GM18508 (cell line): ENCODE results near the gene APOBEC3A.
"Not testable (repeated sequence)": the region's sequence is repeated elsewhere in the genome, so short reads cannot be mapped to it uniquely, and the experiment has no call there.

Source experiments
- ATAC-seq: cut with Tn5 transposase; IDR thresholded peaks from one replicate; pipeline ENCODE4 v1.9.1; 2021; ENCODE audit warnings: moderate number of reproducible peaks; ENCODE audit not compliant: insufficient read depth, unreplicated experiment

The APOBEC3A gene

GRCh38 chr22:38974170-38974825, 16.9 kb downstream of the APOBEC3A start:
- no peak for ATAC-seq

- ATAC-seq, result no peak
Observed at GRCh38 chr22:38974826-38975175, 17.4 kb downstream of the APOBEC3A start.

GRCh38 chr22:38977289-38977688, 19.9 kb downstream of the APOBEC3A start:
- not testable (repeated sequence) for ATAC-seq

- ATAC-seq, result not testable (repeated sequence)
Observed at GRCh38 chr22:38980587-38980986, 23.2 kb downstream of the APOBEC3A start.

GRCh38 chr22:38981005-38981991, 23.9 kb downstream of the APOBEC3A start:
- no peak for ATAC-seq

GRCh38 chr22:38981992-38982927, 24.9 kb downstream of the APOBEC3A start, which contains the start of gene APOBEC3B:
APOBEC3B (plus strand) TSS chr22:38982347; CDS start chr22:38982454, 107 bp downstream.
- ATAC-seq, result no peak

- ATAC-seq, result no peak
Observed at GRCh38 chr22:38984224-38984623, 26.8 kb downstream of the APOBEC3A start.

GRCh38 chr22:38984784-38985757, 27.7 kb downstream of the APOBEC3A start:
- peak; percentile 56 for ATAC-seq

GRCh38 chr22:38986629-38987028, 29.2 kb downstream of the APOBEC3A start:
- ATAC-seq, result no peak

GRCh38 chr22:38987171-38987895, 29.9 kb downstream of the APOBEC3A start:
- no peak for ATAC-seq

GRCh38 chr22:38989466-38989865, 32.1 kb downstream of the APOBEC3A start:
- ATAC-seq, result no peak

- not testable (repeated sequence) for ATAC-seq
Observed at GRCh38 chr22:38992871-38993371, 35.5 kb downstream of the APOBEC3A start.

- no peak for ATAC-seq
Observed at GRCh38 chr22:38996105-38996504, 38.7 kb downstream of the APOBEC3A start.

GRCh38 chr22:38997518-38997917, 40.1 kb downstream of the APOBEC3A start:
- no peak for ATAC-seq

GRCh38 chr22:39003165-39003638, 45.8 kb downstream of the APOBEC3A start:
- ATAC-seq, result no peak

GRCh38 chr22:39007177-39007576, 49.8 kb downstream of the APOBEC3A start:
- no peak for ATAC-seq

GRCh38 chr22:39008271-39008850, 51.0 kb downstream of the APOBEC3A start:
- ATAC-seq, result not testable (repeated sequence)

- no peak for ATAC-seq
Observed at GRCh38 chr22:39010946-39011345, 53.5 kb downstream of the APOBEC3A start.
